IPS-11a (cell line): ENCODE measurements around the gene LY6G5B.

Experiments used
- H3K4me3 ChIP-seq: one replicate; pipeline ENCODE4 v1.5.1; 2013; ENCODE audit warnings: low read depth, low read length, control low read depth

Gene LY6G5B

GRCh38 chr6:31669676-31670075 lies at the start of gene LY6G5B:
Gene LY6G5B (plus strand): TSS chr6:31669976. CDS start chr6:31670951, 975 bp downstream.
- no peak within 1 kb of the TSS for H3K4me3 ChIP-seq

GRCh38 chr6:31620586-31621319 lies 49.0 kb upstream of the LY6G5B start, which contains the start of gene PRRC2A:
Gene PRRC2A (plus strand): TSS chr6:31620715. CDS start chr6:31622790, 2,075 bp downstream.
- peak within 1 kb of the TSS; percentile 89 for H3K4me3 ChIP-seq

- peak overlapping the region; percentile 89 for H3K4me3 ChIP-seq
Measured at GRCh38 chr6:31621320-31621939, 48.3 kb upstream of the LY6G5B start.

- H3K4me3 ChIP-seq = peak overlapping the region; percentile 89
Measured at GRCh38 chr6:31621991-31622390, 47.8 kb upstream of the LY6G5B start.

GRCh38 chr6:31622684-31623091 lies 47.1 kb upstream of the LY6G5B start:
- no peak overlapping the region for H3K4me3 ChIP-seq

GRCh38 chr6:31624070-31624469 lies 45.7 kb upstream of the LY6G5B start:
- H3K4me3 ChIP-seq = no peak overlapping the region

- no peak overlapping the region for H3K4me3 ChIP-seq
Measured at GRCh38 chr6:31626952-31627351, 42.8 kb upstream of the LY6G5B start.

- H3K4me3 ChIP-seq = no peak overlapping the region
Measured at GRCh38 chr6:31627690-31628287, 42.0 kb upstream of the LY6G5B start.

GRCh38 chr6:31629014-31629413 lies 40.8 kb upstream of the LY6G5B start:
- H3K4me3 ChIP-seq = no peak overlapping the region

- no peak overlapping the region for H3K4me3 ChIP-seq
Measured at GRCh38 chr6:31630177-31630934, 39.4 kb upstream of the LY6G5B start.

GRCh38 chr6:31631209-31631608 lies 38.6 kb upstream of the LY6G5B start:
- H3K4me3 ChIP-seq = no peak overlapping the region

- H3K4me3 ChIP-seq = no peak overlapping the region
Measured at GRCh38 chr6:31631681-31632278, 38.0 kb upstream of the LY6G5B start.

- no peak overlapping the region for H3K4me3 ChIP-seq
Measured at GRCh38 chr6:31632279-31632946, 37.4 kb upstream of the LY6G5B start.

GRCh38 chr6:31633447-31633846 lies 36.3 kb upstream of the LY6G5B start:
- no peak overlapping the region for H3K4me3 ChIP-seq

GRCh38 chr6:31634131-31634530 lies 35.6 kb upstream of the LY6G5B start:
- H3K4me3 ChIP-seq = no peak overlapping the region

GRCh38 chr6:31634969-31635575 lies 34.7 kb upstream of the LY6G5B start:
- H3K4me3 ChIP-seq = no peak overlapping the region

GRCh38 chr6:31636698-31637596 lies 32.8 kb upstream of the LY6G5B start:
- H3K4me3 ChIP-seq = no peak overlapping the region

- H3K4me3 ChIP-seq = no peak overlapping the region
Measured at GRCh38 chr6:31639043-31639442, 30.7 kb upstream of the LY6G5B start.

- no peak overlapping the region for H3K4me3 ChIP-seq
Measured at GRCh38 chr6:31639449-31639861, 30.3 kb upstream of the LY6G5B start.
